Renal pelvis (tissue), 12 donors: ENCODE data around the gene TIPRL. TPM values are rescaled to one million over a fixed set of nuclear protein-coding genes. Genes with fewer than 3 reads are reported as not detected.

ENCODE experiments used
- DNase-seq: peaks from one replicate; pipeline ENCODE4 v3.0.0-alpha.2; 2013
- long read RNA-seq, 16 experiments: transcript quantifications; one replicate each; lab custom pipeline, GENCODE V29; 2026
- polyA plus RNA-seq, 3 donors: library from polyadenylated mRNA; unstranded; fragments of 120-200 nt; gene quantifications; one replicate each; pipeline ENCODE4 v1.2.1, GENCODE V29; 2013; ENCODE audit not compliant: insufficient read length in 3 of 3

TIPRL gene
- 10 to 100 TPM; 42.2 to 49.1 (median 45.1) TPM for polyA plus RNA-seq
- long read RNA-seq, donor 1, transcript TIPRL-202 (7 exons, 3,032 nt) = major isoform, 29 of 29 reads
- long read RNA-seq, donor 1, partial matches to known transcripts = 0 of 29 reads
- long read RNA-seq, donor 1, other reads (novel, unspliced or antisense) = 0 of 29 reads
- long read RNA-seq, donor 2, transcript TIPRL-202 (7 exons, 3,032 nt) = major isoform, 35 of 40 reads
- long read RNA-seq, donor 2, partial matches to known transcripts = 5 of 40 reads
- long read RNA-seq, donor 2, other reads (novel, unspliced or antisense) = 0 of 40 reads
- long read RNA-seq, donor 3, transcript TIPRL-202 (7 exons, 3,032 nt) = major isoform, 24 of 24 reads
- long read RNA-seq, donor 3, partial matches to known transcripts = 0 of 24 reads
- long read RNA-seq, donor 3, other reads (novel, unspliced or antisense) = 0 of 24 reads
- long read RNA-seq, donor 4, transcript TIPRL-202 (7 exons, 3,032 nt) = major isoform, 19 of 19 reads
- long read RNA-seq, donor 4, partial matches to known transcripts = 0 of 19 reads
- long read RNA-seq, donor 4, other reads (novel, unspliced or antisense) = 0 of 19 reads
- long read RNA-seq, donor 5, transcript TIPRL-202 (7 exons, 3,032 nt) = major isoform, 18 of 32 reads
- long read RNA-seq, donor 5, partial matches to known transcripts = 13 of 32 reads
- long read RNA-seq, donor 5, other reads (novel, unspliced or antisense) = 0 of 32 reads
- long read RNA-seq, donor 6, transcript TIPRL-202 (7 exons, 3,032 nt) = major isoform, 25 of 25 reads
- long read RNA-seq, donor 6, partial matches to known transcripts = 0 of 25 reads
- long read RNA-seq, donor 6, other reads (novel, unspliced or antisense) = 0 of 25 reads
- long read RNA-seq, donor 7, transcript TIPRL-202 (7 exons, 3,032 nt) = major isoform, 26 of 26 reads
- long read RNA-seq, donor 7, partial matches to known transcripts = 0 of 26 reads
- long read RNA-seq, donor 7, other reads (novel, unspliced or antisense) = 0 of 26 reads
- long read RNA-seq, donor 8, transcript TIPRL-202 (7 exons, 3,032 nt) = major isoform, 6 of 6 reads
- long read RNA-seq, donor 8, partial matches to known transcripts = 0 of 6 reads
- long read RNA-seq, donor 8, other reads (novel, unspliced or antisense) = 0 of 6 reads
- long read RNA-seq, donor 9, transcript TIPRL-202 (7 exons, 3,032 nt) = major isoform, 39 of 39 reads
- long read RNA-seq, donor 9, partial matches to known transcripts = 0 of 39 reads
- long read RNA-seq, donor 9, other reads (novel, unspliced or antisense) = 0 of 39 reads
- long read RNA-seq, donor 10, transcript TIPRL-202 (7 exons, 3,032 nt) = major isoform, 24 of 24 reads
- long read RNA-seq, donor 10, partial matches to known transcripts = 0 of 24 reads
- long read RNA-seq, donor 10, other reads (novel, unspliced or antisense) = 0 of 24 reads
- long read RNA-seq, donor 11, transcript TIPRL-202 (7 exons, 3,032 nt) = major isoform, 14 of 14 reads
- long read RNA-seq, donor 11, partial matches to known transcripts = 0 of 14 reads
- long read RNA-seq, donor 11, other reads (novel, unspliced or antisense) = 0 of 14 reads
- long read RNA-seq, donor 12, transcript TIPRL-202 (7 exons, 3,032 nt) = major isoform, 27 of 27 reads
- long read RNA-seq, donor 12, partial matches to known transcripts = 0 of 27 reads
- long read RNA-seq, donor 12, other reads (novel, unspliced or antisense) = 0 of 27 reads
- long read RNA-seq, donor 13, transcript TIPRL-202 (7 exons, 3,032 nt) = major isoform, 11 of 18 reads
- long read RNA-seq, donor 13, partial matches to known transcripts = 7 of 18 reads
- long read RNA-seq, donor 13, other reads (novel, unspliced or antisense) = 0 of 18 reads
- long read RNA-seq, donor 14 = 0 reads
- long read RNA-seq, donor 15, transcript TIPRL-202 (7 exons, 3,032 nt) = major isoform, 37 of 38 reads
- long read RNA-seq, donor 15, partial matches to known transcripts = 0 of 38 reads
- long read RNA-seq, donor 15, other reads (novel, unspliced or antisense) = 0 of 38 reads
- long read RNA-seq, donor 16, transcript TIPRL-202 (7 exons, 3,032 nt) = major isoform, 45 of 45 reads
- long read RNA-seq, donor 16, partial matches to known transcripts = 0 of 45 reads
- long read RNA-seq, donor 16, other reads (novel, unspliced or antisense) = 0 of 45 reads

DNA sequence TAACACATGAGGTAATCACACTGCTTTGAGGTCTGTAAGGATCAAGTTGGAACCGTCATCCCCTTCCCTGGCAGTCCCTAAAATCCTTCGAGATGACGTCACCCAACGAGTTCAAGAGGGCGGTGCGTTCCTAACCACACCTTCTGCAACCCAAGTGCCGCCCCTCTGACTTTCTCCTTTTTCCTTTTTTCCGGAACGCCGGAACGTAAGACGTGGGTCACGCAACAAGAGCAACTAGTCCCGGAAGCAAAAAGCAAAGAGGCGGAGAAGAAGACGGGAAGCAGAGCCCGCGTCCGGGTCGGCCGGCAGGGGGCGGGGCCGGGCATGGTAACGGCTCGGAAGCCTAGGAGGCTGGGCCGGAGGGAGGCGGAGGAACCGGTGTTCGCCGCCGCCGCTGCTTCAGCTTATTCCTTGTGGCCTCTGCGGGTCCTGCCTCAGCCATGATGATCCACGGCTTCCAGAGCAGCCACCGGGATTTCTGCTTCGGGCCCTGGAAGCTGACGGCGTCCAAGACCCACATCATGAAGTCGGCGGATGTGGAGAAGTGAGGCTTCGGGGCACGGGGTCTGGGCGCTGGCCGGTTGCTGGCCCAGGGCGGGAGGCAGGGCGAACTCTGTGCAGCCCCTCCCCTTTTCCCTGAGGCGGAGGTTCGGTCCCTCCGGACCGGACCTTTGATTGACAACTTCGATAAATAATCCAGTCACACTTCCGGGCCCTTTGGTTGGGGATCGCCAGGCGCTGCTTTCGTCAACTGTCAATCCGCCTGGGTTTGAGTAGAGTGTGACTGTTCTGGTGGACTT lies at the start of gene TIPRL:
Gene TIPRL, plus strand, starts transcription at position 325 of the 800 bp plus-strand sequence. Its CDS starts 116 bp downstream, at position 441.
- peak; percentile 98 for DNase-seq

DNA sequence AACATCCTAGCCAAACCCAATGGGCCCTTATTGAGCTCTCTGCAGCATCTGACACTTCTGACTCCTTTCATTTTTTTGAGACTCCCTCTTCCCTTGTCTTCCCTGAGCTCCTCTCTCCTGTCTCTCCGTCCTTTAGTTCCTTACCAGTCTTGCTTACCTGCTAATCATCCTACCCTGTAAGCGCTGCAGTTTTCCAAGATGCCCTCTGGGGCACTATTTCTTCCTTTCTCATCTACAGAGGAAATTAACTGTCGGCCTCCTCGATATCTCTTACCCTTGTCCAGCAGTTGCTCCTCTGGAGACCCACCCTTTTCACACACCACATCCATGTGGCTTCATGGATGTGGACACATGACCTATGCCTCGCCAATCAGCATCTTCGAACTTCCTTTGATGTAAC lies 48.8 kb upstream of the TIPRL start:
- no peak for DNase-seq

DNA sequence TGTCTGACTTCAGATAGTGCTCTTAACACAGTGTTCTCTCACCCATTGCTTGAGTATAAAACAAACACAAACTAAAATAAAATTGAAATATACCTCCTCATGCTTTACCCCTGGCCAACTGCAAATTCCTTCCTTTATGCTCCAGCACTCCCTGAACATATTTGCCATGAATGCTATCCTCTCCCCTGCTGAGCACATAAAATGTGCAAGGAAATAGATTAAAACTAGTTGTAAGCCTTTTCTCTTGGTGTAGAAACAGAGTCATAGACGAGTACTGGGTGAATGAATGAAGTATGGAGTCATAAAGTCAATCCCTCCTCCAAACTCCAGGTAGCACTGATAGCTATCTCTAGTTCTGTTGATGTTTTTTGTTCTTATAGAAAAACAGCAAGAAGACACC lies 44.6 kb upstream of the TIPRL start:
- DNase-seq = no peak

DNA sequence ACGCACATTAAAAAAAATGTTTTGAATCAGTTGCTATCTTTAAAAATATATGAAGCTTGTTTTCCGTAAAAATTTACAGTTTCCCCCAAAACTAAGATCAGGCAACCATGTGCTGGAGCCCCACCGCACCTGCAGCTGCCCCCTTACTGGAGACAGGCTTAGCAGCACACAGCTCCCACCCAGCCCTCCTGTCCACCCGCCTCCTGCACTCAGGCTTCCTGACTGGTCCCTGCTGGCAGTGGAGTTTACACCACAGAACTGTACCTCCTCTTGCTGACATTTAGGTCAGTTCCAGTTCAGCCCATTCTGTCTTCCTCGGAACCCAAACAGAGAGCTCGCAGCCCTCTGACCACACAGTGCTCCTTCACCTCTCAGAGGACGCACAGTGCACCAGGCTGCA lies 44.1 kb upstream of the TIPRL start:
- DNase-seq = no peak

DNA sequence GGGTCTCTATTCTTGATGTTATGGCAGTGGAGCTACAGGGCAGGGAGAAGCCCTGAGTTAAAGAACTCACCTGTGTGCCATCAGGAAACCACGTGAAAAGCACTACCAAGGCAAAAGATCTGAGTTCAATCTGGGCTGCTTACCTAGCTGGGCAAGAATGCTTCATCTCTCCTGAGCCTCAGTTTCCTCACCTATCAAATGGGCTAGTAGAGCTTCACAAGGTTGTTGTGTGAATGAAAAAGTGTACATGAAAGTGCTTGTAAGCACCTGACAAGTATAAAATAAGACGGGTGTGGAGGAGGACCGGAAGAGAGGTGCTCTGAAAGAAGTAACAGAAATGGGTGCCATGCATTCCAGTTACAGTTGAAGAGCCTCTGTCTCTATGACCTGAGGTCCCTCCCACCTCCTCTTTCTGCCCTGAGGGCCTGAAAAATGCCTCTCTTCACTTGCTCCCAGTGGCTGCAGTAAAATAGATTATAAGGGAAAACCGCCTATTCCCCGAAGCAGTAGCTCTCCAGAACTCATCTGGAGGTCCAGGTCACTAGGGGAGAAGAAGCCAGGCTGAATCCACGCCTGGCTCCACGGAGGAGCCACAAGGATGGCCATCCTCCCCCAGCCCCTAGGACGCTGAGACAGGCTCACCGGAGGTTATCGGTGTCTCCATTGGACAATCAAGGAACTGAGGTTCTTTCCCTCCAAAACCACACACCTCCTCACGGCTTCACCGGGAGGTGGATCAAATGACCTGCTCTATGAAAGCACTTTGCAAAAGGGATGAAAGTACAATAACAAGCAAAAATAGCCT lies 43.4 kb upstream of the TIPRL start:
- no peak for DNase-seq

DNA sequence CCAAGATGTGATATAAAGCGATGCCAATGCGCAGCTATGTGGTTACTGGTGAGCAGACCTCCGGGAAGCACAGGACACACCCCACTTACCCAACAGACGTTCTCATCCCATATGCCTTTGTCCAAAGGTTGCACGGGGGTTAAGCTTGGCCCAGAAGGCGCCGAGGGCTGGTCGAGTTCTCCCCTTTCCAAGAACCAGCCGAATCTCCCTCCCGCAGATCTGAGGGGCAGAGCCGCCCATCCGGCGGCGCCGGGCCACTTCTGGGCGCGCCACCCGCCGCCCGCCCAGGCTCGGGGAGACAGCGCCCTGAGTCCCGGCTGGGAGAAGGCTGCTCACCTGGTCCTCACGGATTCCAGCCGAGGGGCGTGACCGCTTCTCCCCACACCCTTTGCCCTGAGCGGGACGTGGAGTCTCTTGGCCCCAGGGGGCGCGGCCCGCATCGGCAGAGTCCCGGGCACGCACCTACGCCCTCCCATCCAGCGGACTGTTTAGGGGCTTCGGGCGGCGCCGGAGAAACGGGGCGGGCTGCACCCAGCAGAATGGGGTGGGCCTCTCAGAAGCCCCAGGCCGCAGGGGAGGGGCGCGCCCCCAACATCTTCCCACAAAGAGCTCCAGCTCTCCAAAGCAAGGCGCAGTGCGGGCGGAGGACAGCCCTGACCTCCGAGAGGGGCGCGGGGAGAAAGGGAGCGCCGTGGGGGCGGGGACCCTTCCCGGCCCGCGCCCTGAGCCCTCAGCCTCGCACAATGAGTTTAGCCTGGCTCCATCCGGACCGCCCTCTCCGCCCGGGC lies 42.6 kb upstream of the TIPRL start:
- peak; percentile 28 for DNase-seq

DNA sequence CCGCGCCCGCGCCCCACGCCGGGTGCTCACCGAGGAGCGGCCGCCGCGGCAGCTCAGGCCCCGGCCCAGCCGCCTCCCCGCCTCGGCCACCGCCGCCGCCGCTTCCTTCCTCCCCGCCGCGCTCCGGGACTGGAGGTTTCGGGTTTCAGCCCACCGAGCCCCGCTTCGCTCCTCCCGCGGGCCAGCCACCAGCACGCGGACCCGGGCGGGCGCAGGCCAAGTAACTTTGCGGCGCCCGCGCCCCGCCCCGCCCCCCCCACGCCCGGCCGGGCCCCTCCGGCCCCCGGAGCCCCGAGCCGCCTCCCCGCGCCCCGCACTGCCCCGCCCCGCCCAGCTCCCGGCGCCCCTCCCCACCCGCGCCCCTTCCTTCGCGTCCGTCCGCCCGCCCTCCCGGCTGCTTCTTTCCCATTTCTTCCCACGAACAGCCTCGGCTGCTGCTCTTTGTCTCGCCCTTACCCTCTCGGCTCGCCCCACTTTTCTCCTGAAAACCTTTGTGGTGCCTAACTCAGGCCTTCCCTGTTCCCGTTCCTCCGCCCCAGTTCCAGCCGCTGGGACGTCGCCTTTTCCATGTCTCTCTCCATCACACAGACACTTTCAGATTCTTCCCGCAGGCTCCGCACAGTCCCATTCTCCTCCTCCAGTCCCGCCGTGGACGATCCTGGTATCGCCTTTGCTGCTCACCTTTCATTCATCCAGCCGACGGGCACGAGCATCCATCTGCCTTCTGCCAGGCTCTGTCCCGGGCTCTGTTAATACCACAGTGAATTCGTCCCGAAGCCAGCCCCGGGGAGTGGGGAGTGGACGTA lies 41.9 kb upstream of the TIPRL start, which contains the start of gene GPR161:
Gene GPR161, minus strand, starts transcription at position 222 of the 806 bp plus-strand sequence. CDS start 32,080 bp downstream, outside the sequence.
- DNase-seq = peak; percentile 63

DNA sequence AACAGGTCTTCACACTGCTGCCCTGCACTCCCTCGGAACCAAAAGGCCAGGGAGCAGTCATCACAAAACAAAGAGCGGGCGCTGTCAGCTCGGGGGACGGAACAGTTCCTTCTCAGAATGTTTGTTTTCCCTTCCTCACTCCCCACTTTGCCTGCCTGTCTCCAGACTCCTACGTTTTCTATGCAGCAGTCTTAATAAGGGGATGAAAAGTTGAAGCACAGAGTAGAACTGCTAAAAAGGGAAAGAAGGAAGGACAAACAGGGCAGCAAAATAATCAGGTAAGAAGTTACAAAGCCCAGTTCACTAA lies 41.3 kb upstream of the TIPRL start:
- no peak for DNase-seq

DNA sequence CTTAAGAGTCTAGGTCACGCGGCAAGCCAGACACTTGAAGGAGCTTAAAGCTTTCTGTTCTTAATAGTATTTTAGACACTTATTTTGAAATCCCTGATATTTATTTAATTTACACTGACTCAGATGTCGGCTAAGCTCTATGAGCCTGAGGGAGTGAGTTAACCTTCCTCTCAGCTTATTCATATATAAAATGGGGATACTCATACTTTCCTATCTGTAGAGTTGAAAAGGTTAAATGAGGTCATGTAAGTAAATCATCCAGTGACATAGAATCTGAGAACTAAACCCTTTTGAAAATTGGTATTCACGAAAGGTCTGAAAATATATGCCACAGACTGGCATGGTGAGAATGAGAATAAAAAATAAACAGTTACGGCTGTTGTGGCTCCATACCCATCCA lies 40.6 kb upstream of the TIPRL start:
- no peak for DNase-seq

DNA sequence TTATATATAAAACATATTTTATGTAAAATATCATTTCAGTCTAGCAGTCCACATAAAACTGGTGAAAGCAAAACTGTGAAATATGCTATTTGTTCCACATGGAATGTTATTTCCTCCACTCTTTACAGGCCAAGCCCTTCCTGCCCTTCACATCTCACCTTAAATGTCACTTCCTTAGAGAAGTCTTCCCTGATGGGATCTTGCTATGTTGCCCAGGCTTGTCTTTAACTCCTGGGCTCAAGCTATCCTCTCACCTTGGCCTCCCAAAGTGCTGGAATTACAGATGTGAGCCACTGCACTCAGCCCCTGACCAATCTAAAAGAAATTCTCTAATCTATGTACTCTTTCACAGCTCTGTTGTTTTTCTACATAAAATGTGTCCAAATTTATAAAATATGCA lies 39.7 kb upstream of the TIPRL start:
- DNase-seq = no peak

DNA sequence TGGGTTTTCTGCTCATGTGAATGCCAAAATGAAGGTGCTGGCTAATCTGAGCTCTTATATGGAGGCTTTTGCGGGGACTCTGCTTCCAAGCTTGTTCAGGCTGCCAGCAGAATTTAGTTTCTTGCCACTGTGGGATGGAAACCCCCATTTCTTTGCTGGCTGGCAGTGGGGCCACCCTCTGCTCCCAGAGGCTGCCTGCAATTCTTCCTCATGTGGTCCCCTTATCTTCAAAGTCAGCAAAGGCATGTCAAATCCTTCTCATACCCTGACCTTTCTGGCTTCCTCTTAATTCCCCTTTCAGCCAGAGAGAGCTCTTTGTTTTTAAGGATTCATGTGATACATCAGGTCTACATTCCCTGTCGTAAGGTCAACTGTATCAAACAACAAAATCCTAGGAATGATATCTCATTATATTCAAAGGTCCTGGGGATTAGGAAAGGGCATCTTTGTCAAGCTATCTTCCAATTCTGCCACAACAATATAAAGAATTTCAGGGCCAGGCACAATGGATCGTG lies 36.8 kb upstream of the TIPRL start:
- no peak for DNase-seq

DNA sequence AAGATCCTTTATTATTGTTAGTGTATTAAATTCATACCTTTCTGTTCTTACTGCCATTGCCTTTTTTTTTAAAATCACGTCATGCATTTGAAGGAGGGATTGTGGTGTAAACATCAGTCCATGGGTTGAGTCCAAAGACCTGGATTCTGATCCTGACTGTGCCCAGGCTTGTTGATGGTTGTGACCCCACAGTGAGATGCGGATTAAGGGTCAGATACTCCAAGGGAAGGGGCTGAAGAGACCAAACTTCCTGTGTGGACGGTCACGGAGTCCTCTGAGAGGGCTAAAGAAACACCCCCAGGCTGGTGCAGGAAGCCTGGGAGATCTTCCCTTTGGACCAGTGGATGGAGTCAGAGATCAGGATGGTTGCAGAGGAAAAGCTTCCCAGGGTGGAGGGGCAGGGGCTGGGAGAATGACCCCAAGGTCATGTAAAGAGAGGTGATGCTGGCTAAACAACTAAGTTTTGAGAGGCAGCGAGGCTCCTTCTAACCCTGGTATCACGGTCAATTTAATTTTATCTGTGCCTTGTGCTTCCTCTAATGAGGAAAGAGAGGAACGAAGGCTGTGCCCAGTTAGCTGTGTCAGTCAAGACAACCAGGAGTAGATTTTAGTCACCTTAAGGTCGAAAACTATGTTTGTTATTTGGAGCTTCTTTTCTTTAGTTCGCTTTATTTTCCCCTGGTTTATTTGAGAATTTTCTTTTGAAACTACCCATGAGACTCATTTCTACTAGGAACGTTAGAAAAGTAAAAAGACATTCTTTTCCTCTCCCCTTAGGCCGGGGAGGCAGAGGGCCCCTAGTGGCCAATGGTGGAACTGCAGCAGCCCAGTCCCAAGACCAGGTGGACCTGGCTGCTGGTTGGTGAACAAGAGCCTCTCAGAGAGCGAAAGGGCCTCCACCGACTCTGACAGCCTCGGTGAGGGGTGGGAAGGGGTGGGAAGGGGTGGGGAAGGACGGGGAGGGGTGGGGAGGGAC lies 33.3 kb upstream of the TIPRL start:
- peak; percentile 83 for DNase-seq

DNA sequence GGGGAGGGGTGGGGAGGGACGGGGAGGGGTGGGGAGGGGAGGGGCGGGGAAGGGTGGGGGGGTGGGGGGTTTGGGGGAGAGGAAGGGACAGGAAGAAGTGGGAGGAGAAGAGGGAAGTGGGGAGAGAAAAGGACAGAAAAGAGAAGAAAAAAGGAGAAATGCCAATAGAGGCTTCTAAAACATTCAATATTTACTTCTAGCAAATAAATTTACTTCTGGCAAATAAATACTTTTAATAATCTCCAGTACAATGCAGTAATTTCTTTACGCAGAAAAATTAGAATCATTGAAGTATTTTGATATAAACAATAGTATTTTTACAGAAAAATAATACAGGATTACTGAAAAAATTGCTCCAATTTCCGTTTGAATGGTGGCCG lies 32.6 kb upstream of the TIPRL start:
- no peak for DNase-seq

DNA sequence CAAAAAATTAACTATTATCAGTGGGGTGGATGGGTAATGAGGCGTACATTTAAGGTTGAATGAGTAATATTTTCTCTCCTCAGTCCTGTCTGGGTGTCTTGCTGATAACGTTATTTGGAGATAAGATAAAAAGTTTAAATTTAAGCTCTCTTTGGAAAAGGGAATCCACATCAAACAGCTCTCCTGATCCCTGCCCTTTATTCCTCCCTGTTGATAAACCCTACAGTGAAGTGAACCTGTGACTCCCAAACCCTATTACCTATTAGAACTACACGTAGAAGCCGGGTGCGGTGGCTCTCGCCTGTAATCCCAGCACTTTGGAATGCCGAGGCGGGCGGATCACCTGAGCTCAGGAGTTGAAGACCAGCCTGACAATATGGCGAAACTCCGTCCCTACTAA lies 32.1 kb upstream of the TIPRL start:
- DNase-seq = no peak

DNA sequence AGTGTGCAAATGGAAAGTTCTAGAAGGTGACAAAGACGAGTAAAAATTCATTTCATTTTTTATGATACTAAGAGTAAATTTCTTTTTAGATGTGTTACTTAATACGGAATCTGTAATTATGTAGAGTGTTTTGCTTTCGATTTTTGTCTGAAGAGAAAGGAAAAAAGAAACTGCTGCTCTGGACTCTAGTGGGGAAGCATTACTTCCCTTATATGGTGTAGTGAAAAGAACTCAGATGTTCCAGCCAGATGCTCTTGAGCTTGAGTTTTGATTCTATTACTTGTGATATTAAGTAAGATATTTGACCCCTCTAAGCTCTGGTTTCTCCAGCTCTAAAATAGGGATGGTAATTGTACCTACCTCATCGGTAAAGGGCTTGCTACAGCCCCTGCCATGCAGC lies 29.8 kb upstream of the TIPRL start:
- no peak for DNase-seq
